ENCODE results near the gene KIAA1671.

GRCh38 chr22:24951942-24952836 is at the start of gene KIAA1671:
- peak; percentile 94 to 99 (median 98) for TF ChIP-seq CTCF (IDR thresholded peaks at IDR 0.05)
- peak; percentile 35 to 71 for TF ChIP-seq POLR2A (IDR thresholded peaks at IDR 0.05)
- TF ChIP-seq EP300 (IDR thresholded peaks at IDR 0.05): peak in 1 of 2 donors; percentile 21
